Caco-2 (cell line): ENCODE results near the gene SPAST. TPM values are rescaled to one million over a fixed set of nuclear protein-coding genes. Genes with fewer than 3 reads are reported as not detected.

Experiments
- BruUV-seq: library from RNA; stranded (reverse); fragments of 400-500 nt; replicated peaks from 2 replicates; lab custom pipeline; 2021; lab: Mats Ljungman, UMichigan
- CTCF ChIA-PET: fragments of 300-600 bp; sonication (Branson Sonifier 250); formaldehyde crosslinking; loops from one replicate; lab custom pipeline; 2022; ENCODE audit warnings: antibody characterized with exemption; lab: Charles Lee
- POLR2A ChIA-PET: fragments of 300-600 bp; sonication (Branson Sonifier 250); formaldehyde crosslinking; loops from one replicate; lab custom pipeline; 2022; ENCODE audit warnings: antibody characterized with exemption; lab: Charles Lee
- DNase-seq, 2 experiments: peaks; one replicate each; pipeline versions ENCODE4 v3.0.0 to v3.0.0-alpha.2; 2020 to 2022
- H3K27me3 ChIP-seq: replicated peaks from 2 replicates; pipeline ENCODE4 v1.6.0; 2011; ENCODE audit warnings: low read length; ENCODE audit not compliant: control insufficient read depth, insufficient read depth
- H3K36me3 ChIP-seq: 2 replicates; pipeline ENCODE4 v1.5.1; 2011; ENCODE audit warnings: low read length; ENCODE audit not compliant: control insufficient read depth, insufficient read depth
- H3K4me1 ChIP-seq: fragments of 250-450 bp; sonication (Bioruptor Pico); 2 replicates; pipeline ENCODE4 v1.5.1; 2020; ENCODE audit warnings: mild to moderate bottlenecking
- H3K4me3 ChIP-seq: 2 replicates; pipeline ENCODE4 v1.5.1; 2011; ENCODE audit warnings: low read depth, mild to moderate bottlenecking, control low read depth, low read length
- H3K9me3 ChIP-seq: fragments of 250-450 bp; sonication (Bioruptor Pico); 2 replicates; pipeline ENCODE4 v1.5.1; 2020; ENCODE audit warnings: mild to moderate bottlenecking, moderate library complexity
- H3K27ac Mint-ChIP-seq: one replicate; pipeline ENCODE4 v1.8.0; 2022; ENCODE audit warnings: mixed read lengths; ENCODE audit not compliant: unreplicated experiment
- H3K27me3 Mint-ChIP-seq: one replicate; pipeline ENCODE4 v1.8.0; 2022; ENCODE audit warnings: mixed read lengths; ENCODE audit not compliant: insufficient read depth, unreplicated experiment
- H3K36me3 Mint-ChIP-seq: one replicate; pipeline ENCODE4 v1.8.0; 2022; ENCODE audit warnings: mild to moderate bottlenecking, mixed read lengths; ENCODE audit not compliant: insufficient read depth, unreplicated experiment
- H3K4me1 Mint-ChIP-seq: one replicate; pipeline ENCODE4 v1.8.0; 2022; ENCODE audit warnings: low read depth, mixed read lengths; ENCODE audit not compliant: unreplicated experiment
- H3K4me3 Mint-ChIP-seq: one replicate; pipeline ENCODE4 v1.8.0; 2022; ENCODE audit warnings: mild to moderate bottlenecking, moderate library complexity, mixed read lengths; ENCODE audit not compliant: unreplicated experiment
- H3K9me3 Mint-ChIP-seq: one replicate; pipeline ENCODE4 v1.8.0; 2022; ENCODE audit warnings: mixed read lengths; ENCODE audit not compliant: unreplicated experiment
- CTCF ChIP-seq, 2 experiments: fragments of 200-600 bp in 1 of 2; IDR thresholded peaks; 1 replicate in 1 of 2; 2 replicates in 1 of 2; pipeline versions ENCODE4 v1.5.1 to v1.8.0; 2011 to 2022; ENCODE audit warnings: antibody characterized with exemption in 1 of 2, control low read depth in 1 of 2, inconsistent platforms in 1 of 2, low read depth in 1 of 2, low read length in 1 of 2, mild to moderate bottlenecking in 1 of 2, moderate library complexity in 1 of 2; ENCODE audit not compliant: insufficient read depth in 1 of 2, severe bottlenecking in 1 of 2, unreplicated experiment in 1 of 2
- intact Hi-C: fragments of 100-400 bp; cut with micrococcal nuclease; formaldehyde crosslinking; loops from one replicate; pipeline ENCODE4 v1.10.0; 2022; ENCODE audit not compliant: unreplicated experiment
- total RNA-seq: library from RNA; stranded (reverse); gene quantifications from 2 replicates; pipeline ENCODE4 v1.2.3, GENCODE V29; 2022

The SPAST gene
- total RNA-seq, 1 experiment from 2014 or later, result 29.7 TPM

- Mint-ChIP-seq H3K27me3 (no peaks in the 10 kb centered on the region), H3K9me3 (no peaks in the 10 kb centered on the region), H3K27ac (no peak overlapping the region), H3K4me1 (no peaks in the 10 kb centered on the region), H3K36me3 (peaks cover 6% of the 10 kb centered on the region), H3K4me3 (no peak overlapping the region)
- TF ChIP-seq CTCF (IDR thresholded peaks at IDR 0.05; ENCODE audit: insufficient read depth in 1 of 2, low read depth in 1 of 2, low read length in 1 of 2, severe bottlenecking in 1 of 2, unreplicated experiment in 1 of 2), result no peak
- CTCF ChIA-PET, result no interaction called here
- intact Hi-C loops, result no loop called here
- no TSS peak for BruUV-seq
- no peak for DNase-seq
- 0 out of 2 replicates have a peak, but pooled peaks cover 3% of the 10 kb centered on the region for H3K9me3 ChIP-seq
- no peaks in the 10 kb centered on the region for H3K36me3 ChIP-seq
- H3K27me3 ChIP-seq, result no peaks in the 10 kb centered on the region
- H3K4me1 ChIP-seq, result no peaks in the 10 kb centered on the region
- POLR2A ChIA-PET, result no interaction called here
- no peak overlapping the region for H3K4me3 ChIP-seq
Measured at GRCh38 chr2:32108111-32108510, 44.8 kb downstream of the SPAST start.

GRCh38 chr2:32118055-32118454 is 54.7 kb downstream of the SPAST start:
- ChIA-PET CTCF (interaction anchor here (1.1 kb wide), 1 partner anchor 55 kb away, joined by 5 read pairs; the partner anchor contains the start of gene SPAST), POLR2A (no interaction called here)
- DNase-seq, result no peak
- Mint-ChIP-seq H3K9me3 (no peaks in the 10 kb centered on the region), H3K36me3 (peaks cover 14% of the 10 kb centered on the region), H3K27me3 (no peaks in the 10 kb centered on the region), H3K4me3 (no peak overlapping the region), H3K27ac (no peak overlapping the region), H3K4me1 (no peaks in the 10 kb centered on the region)
- intact Hi-C loops, result no loop called here
- BruUV-seq, result no TSS peak
- H3K36me3 ChIP-seq, result no peaks in the 10 kb centered on the region
- no peak for TF ChIP-seq CTCF (IDR thresholded peaks at IDR 0.05; ENCODE audit: insufficient read depth in 1 of 2, low read depth in 1 of 2, low read length in 1 of 2, severe bottlenecking in 1 of 2, unreplicated experiment in 1 of 2)
- no peaks in the 10 kb centered on the region for H3K4me1 ChIP-seq
- no peak overlapping the region for H3K4me3 ChIP-seq
- no peaks in the 10 kb centered on the region for H3K27me3 ChIP-seq
- H3K9me3 ChIP-seq, result no peaks in the 10 kb centered on the region

- Mint-ChIP-seq H3K36me3 (peaks cover 14% of the 10 kb centered on the region), H3K4me1 (no peaks in the 10 kb centered on the region), H3K27ac (no peak overlapping the region), H3K4me3 (no peak overlapping the region), H3K27me3 (no peaks in the 10 kb centered on the region), H3K9me3 (no peaks in the 10 kb centered on the region)
- TF ChIP-seq CTCF (IDR thresholded peaks at IDR 0.05; ENCODE audit: insufficient read depth in 1 of 2, low read depth in 1 of 2, low read length in 1 of 2, severe bottlenecking in 1 of 2, unreplicated experiment in 1 of 2), result no peak
- Histone ChIP-seq H3K9me3 (no peaks in the 10 kb centered on the region), H3K4me1 (no peaks in the 10 kb centered on the region), H3K4me3 (no peak overlapping the region), H3K27me3 (no peaks in the 10 kb centered on the region), H3K36me3 (no peaks in the 10 kb centered on the region)
- CTCF ChIA-PET, result no interaction called here
- BruUV-seq, result no TSS peak
- POLR2A ChIA-PET, result no interaction called here
- intact Hi-C loops, result no loop called here
- DNase-seq, result no peak
Measured at GRCh38 chr2:32119161-32119560, 55.8 kb downstream of the SPAST start.
